Epithelial cell of prostate (primary cell): ENCODE data around the gene CD46.
"Not testable (repeated sequence)": the region's sequence is repeated elsewhere in the genome, so short reads cannot be mapped to it uniquely, and the experiment has no call there.

Experiments used
- DNase-seq: peaks from one replicate; pipeline ENCODE4 v3.0.0-alpha.2; 2011; ENCODE audit warnings: low read depth, low spot score
- H3K27ac ChIP-seq: fragments of 450-650 bp; 2 replicates; pipeline ENCODE4 v1.5.1; 2017; ENCODE audit warnings: mild to moderate bottlenecking

The CD46 gene

DNA sequence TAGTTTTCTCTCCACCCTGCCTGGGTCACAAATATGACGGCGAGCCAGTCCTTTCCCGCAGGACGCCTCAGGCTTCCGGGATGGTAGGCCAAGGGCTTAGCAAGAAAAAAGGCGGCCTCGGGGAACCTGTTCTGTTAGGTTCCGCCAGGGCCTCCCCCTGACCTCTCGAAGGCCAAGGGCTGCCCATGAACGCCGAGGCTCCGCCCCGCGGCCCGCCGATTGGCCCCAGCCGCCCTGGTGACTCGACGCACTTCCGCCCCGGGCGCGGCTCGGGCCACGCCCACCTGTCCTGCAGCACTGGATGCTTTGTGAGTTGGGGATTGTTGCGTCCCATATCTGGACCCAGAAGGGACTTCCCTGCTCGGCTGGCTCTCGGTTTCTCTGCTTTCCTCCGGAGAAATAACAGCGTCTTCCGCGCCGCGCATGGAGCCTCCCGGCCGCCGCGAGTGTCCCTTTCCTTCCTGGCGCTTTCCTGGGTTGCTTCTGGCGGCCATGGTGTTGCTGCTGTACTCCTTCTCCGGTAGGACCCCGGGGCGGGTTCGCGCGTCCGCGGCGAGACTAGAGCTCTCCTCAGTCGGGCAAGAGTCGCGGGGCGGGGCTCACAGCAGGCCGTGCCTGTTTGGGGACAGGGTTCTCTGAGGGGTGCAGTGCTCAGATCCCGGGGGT, at the start of gene CD46:
Gene CD46 (plus strand): TSS at position 265 of the 666 bp plus-strand sequence. CDS start 159 bp downstream, at position 424.
- peak; percentile 89 for DNase-seq
- H3K27ac ChIP-seq, result peak within 1 kb of the TSS; percentile 91

DNA sequence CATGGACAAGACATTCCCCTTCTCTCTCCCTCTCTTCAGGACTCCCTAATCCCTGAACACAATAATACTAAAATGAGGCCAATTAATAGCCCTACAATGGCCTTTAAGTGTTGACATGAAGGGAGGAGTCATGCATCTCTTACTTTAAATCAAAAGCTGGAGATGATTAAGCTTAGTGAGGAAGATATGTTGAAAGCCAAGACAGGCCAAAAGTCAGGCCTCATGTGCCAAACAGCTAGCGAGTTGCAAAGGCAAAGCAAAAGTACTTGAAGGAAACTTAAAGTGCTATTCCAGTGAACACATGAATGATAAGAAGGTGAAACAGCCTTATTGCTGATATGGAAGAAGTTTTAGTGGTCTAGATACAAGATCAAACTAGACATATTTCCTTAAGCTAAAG, 49.5 kb upstream of the CD46 start:
- no peak overlapping the region for H3K27ac ChIP-seq
- DNase-seq, result no peak

DNA sequence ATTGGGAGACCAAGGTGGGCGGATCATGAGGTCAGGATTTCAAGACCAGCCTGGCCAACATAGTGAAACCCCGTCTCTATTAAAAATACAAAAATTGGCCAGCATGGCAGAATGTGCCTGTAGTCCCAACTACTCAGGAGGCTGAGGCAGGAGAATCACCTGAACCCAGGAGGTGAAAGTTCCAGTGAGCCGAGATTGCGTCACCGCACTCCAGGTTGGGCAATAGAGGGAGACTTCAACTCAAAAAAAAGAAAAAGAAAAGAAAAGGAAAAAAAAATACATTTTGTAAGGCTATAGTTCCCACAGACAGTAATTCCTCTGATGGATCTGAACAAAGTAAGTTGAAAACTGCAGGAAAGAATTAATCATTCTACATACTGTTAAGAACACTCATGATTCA, 48.1 kb upstream of the CD46 start:
- no peak for DNase-seq
- H3K27ac ChIP-seq, result no peak overlapping the region

DNA sequence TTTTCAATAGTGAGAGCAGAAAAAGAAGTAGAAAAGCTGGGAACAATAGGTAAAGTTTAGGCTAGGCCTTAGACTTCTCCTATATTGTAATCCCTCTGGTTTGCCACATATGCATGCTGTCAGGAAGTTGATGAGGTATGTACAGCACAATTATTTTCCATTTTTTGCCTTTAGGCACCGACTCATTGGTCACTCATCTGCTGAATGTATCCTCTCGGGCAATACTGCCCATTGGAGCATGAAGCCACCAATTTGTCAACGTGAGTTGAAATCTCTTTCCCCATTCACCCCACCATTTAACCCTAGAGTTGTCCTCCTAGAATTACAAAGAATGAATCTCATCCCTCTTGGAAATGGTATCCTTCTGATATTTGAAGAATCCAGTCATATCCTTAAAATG, 43.9 kb upstream of the CD46 start:
- peak overlapping the region; percentile 51 for H3K27ac ChIP-seq
- not testable (repeated sequence) for DNase-seq

DNA sequence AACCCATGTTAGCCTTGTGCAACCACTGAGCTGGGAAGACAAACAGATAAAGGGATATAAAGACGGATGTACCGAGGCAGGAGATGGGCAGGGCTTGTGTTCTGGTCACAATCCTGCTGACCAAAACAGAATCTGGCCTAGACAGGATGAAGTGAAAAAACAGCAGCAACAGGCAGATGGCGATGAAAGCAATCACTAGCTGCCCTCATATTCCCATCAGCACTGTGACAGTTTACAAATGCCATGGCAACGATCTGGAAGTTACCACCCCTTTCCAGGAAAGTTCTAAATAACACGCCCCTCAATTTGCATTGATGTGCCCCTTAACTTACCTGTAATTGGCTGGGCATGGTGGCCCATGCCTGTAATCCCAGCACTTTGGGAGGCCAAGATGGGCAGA, 40.6 kb upstream of the CD46 start:
- no peak for DNase-seq
- H3K27ac ChIP-seq, result no peak overlapping the region

DNA sequence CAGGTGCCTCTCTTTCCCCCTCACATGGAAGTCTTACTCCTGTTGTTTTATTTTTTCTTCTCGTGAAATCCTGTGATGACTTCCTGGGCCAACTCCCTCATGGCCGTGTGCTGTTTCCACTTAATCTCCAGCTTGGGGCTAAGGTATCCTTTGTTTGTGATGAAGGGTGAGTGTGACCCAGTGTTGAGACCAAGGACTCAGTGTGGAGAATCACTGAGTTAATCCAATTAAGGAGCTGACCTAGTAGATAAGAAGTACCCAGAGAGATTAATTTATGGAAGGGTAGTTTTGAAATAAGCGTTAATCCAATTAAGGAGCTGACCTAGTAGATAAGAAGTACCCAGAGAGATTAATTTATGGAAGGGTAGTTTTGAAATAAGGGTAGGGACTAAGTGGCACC, 39.2 kb upstream of the CD46 start:
- not testable (repeated sequence) for H3K27ac ChIP-seq, DNase-seq

DNA sequence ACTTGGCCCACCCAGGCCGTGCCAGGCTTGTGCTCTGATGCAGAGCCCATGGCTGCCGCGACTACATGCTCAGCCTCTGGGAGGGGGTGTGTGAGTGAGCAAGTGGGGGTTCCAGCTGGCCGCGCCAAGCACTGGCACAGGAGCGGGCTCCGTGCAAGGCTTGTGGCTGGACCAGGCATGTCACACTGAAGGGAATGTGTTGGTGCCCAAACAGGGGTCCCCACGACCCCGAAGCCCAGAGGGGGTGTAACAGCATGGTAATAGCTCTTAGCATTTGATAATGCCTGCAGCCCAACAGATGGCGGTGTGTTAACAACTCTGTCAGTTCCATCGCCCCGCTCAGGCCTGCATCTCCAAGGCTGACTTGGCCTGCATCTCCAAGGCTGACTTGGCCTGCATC, 38.3 kb upstream of the CD46 start:
- no peak overlapping the region for H3K27ac ChIP-seq
- no peak for DNase-seq

DNA sequence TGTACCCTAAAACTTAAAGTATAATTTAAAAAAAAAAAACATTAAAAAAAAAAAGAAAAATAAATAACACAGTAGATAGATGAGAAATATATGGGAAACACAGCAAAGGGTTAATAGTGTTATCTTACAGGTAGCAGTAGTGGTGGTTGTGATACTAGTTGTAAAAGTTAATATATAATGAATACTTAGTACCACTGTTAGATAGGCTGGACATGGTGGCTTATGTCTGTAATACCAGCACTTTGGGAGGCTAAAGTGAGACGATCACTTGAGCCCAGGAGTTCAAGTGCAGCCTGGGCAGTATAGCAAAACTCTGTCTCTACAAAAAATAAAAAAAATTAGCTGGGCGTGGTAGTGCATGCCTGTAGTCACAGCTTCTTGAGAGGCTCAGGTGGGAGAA, 32.6 kb upstream of the CD46 start:
- H3K27ac ChIP-seq, result no peak overlapping the region
- no peak for DNase-seq

DNA sequence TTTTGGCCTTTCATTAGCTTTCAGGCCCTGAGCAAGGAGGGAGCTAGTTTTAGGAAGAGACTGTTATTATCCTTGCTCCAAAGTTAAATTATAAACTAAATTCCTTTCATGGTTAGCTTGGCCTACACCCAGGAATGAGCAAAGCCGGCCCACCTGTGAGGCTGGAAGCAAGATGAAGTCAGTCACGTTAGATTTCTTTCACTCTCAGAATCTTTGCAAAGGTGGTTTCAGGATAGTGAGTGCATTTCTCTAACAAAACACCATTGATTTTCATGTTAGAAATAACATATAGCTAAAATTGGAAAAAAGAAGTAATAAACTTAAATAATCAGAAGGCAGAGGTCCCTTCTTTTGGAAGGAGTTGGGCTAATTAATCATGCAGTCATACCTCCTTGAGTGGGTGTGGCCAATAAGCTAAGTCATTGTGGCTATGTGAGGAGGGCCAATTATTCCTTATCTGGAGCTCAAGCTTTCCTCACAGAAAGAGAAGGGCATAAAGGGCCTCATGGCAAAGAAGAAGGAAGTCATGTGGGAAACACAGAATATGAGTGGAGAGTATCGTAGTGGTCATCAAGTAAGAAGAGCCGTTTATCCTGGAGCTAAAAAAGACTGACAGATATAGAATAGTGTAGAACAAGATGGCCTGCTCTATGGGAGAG, 23.5 kb upstream of the CD46 start:
- H3K27ac ChIP-seq, DNase-seq: not testable (repeated sequence)

DNA sequence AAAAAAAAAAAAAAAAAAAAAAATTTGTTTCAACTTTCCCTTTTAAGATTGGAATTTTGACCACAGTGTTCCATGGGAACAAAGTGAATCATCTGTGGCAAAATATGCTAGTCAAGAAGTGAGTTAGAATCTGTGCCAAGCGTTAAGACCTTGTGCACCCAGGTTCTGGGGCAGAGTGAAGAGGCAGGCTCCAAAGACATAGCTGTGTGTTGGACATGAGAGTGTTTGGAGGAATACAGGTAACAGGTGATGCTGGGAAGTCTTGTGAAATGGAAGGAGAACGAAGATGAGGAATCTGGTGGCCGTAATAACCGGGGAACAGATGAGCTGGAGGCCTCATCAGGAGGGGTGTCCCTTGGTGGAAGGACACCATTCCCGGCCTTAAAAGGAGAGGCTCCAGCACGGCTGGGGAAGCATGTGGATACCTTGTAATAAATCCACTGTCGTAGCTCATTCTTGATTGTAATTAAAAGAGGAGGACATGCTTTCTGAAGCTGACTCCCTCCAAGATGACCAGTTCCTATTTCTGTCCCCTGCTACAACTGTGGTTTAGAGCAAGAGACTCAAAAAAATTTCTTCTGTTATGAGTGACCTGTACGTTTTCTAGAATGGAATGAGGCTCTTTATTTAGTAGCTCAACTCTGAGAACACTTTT, 14.2 kb upstream of the CD46 start:
- not testable (repeated sequence) for DNase-seq, H3K27ac ChIP-seq

DNA sequence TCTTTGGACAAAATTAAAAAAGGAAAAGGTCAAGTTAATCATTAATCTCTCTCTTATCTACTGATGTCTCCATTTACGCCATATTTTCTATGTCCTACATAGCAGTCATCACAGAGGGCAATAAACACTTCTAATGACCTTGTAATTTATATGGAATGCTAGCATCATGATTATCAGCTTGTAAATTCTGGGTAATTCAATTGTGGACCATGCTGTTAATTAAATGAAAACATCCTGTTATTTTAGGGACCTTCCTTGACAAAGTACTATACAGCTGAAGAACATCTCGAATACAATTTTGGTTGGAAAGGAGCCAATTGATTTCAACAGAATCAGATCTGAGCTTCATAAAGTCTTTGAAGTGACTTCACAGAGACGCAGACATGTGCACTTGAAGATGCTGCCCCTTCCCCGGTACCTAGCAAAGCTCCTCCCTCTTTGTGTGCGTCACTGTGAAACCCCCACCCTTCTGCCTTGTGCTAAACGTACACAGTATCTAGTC, 13.6 kb upstream of the CD46 start:
- DNase-seq, H3K27ac ChIP-seq: not testable (repeated sequence)

DNA sequence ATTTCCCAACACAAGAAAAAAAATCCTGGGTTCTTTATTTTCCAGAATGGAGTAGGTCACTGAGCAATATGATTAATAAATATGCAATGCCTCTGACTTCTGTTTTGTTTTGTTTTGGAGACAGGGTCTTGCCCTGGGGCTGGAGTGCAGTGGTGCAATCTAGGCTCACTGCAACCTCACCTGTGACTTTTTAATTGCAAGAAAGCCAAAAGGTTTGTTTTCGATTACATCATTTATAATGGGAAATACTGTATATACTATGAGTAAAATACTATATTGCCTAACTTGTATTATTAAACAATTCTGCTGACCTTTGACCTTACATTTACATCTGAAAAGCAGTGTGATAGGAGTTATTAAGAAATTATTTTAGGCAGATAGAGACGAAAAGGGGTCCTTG, 11.6 kb upstream of the CD46 start:
- no peak overlapping the region for H3K27ac ChIP-seq

DNA sequence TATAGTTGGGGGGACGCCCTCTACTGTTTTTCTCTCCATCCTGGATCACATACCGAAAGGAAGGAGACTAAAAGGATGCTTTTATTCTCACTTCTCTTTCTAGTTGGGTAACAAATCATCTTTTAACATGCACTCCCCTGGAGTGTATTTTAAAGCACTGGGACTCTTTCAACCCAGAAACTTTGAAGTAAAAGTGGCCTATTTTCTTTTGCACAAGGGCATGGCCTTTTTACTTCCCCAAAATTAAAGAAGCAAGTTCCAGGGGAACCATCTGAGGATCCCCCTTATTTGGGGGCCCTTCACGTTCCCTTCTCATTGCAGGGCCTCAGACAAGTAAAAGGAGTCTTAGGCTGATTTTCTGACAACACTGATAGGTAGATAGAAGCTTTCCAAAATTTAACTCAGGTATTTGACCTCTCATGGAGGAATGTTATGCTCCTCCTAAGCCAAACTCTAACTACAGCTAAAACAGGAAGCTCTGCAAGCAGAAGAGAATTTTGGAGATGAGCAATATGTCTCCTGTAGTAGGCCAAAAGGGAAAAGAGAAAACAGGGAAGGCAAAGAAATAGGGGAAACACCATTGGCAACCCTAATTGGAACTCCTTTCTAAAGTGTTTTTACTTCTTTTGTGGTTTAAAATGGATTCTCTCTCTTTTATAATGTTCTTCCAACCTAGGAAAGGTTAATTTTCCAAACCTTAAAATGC, 8.9 kb upstream of the CD46 start:
- no peak overlapping the region for H3K27ac ChIP-seq
- no peak for DNase-seq

More for the DNA sequence above, 11.6 kb upstream of the CD46 start:
- DNase-seq, result no peak

DNA sequence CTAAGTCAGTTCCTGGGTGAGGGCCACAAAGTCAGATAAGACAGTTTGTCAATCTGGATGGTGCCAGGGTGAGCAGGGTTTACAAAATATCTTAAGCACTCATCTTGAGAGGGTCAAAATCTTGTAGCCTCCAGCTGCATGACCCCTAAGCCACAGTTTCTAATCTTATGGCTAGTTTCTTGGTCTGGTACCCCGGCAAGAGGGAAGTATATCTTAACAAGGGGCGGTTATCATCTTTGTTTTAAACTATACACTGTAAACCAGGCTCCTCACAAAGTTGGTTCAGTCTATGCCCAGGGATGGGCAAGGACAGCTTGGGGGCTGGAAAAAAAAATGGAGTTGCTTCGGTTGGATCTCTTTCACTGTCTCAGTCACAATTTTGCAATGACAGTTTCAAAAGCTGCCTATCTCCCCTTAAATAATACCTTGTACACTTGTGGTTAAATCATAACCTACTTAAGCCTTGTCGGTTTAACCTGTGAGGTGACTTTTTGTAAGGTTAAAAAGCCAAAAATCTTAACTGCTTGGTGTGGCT, 7.8 kb upstream of the CD46 start:
- DNase-seq, result no peak
- no peak overlapping the region for H3K27ac ChIP-seq

DNA sequence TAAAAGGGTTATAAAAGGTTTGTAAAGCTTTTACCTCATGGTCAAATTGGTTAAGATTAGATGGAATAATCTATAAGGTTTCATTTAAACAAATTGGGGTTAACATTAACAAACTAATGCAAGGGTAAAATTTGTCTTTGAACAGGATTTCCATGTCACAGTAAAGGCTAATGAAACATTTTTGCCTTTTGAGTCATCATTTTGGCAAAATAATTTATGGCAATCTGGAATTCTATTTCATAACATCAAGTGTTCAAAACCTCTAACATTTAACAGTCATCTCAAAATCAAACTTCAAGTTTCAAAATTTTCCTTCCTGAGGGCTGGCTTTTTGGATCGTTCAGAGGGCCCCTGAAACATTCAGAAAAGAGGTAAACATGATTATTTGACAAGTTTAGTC, 6.6 kb upstream of the CD46 start:
- no peak overlapping the region for H3K27ac ChIP-seq
- DNase-seq, result no peak

DNA sequence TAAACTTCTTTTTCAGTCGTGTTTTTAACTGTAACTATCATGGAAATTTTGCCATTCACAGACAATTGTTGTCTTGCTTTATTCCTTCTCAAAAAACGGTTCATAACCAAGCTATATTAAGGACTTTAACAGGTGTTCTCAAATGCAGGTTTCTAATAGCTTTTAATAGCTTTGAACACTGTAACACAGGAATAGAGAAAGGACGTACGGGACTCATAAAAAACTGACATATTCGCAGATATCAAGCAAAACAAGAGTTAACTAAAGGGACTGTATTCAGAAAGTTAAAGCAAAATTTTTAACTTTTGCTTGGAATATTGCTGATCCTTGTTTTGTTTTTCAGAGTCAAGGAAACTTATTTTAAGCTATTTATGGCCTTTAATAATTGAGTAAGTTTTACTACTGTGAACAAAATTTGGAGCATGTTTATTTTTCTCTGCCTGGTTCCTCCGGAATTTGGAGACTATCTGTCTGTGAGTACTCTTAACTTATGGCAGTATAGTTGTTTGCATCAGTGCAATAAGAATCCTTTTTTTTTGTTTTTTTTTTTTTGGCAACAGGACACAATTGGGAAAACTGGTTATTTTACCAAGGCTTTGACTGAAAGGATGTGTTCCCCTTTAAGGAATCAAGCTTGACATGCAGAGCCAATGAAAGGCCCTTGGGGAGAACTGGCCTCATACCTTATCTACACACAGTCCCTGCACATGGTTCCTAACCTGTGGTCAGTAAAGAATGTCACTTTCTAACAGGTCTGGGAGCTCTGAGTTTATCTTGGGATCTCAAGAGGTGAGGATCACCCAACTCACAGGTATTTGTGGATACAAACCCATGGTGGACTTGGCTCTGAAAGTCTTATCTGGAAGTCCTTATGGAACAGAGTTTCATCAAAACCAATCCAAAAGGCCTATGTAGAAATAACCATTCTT, 5.8 kb upstream of the CD46 start:
- no peak overlapping the region for H3K27ac ChIP-seq
- no peak for DNase-seq

DNA sequence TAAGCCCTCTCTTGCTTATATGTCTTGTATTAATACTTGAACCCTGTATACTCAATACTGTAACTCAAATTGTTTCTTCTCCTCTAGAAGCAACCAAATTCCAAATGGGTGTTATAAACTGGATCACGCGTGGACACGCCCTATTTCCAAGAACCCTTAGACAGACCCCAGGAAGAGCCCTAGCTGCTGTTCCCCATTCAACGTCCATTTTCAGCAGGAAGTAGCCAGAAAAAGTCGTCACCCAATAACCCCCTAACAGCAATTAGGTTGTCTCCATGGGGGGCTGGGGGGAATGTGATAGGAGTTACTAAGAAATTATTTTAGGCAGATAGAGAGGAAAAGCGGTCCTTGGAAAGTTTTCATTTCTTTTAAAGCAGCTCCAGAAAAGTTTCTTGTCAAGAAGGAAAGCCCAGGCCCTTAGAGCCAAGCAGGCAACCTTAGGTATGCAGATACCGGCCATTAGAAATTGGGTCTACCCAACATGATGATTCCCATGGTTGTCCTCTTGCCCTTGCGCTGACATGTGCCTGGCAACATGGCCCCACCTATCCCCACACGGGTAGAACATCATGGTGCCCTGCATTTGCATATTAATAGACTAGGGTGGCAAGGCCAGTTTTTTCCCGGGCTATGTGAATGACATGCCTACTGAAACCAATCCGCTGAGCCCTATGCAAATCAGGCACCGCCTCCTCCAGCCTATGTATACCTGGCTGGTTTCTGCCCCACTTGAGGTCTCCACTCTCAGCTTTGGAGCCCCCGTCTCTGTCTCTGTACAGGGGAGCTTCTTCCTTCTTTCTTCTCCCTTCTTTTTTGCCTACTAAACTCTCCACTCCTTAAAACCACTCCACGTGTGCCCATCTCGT, 4.0 kb upstream of the CD46 start:
- no peak overlapping the region for H3K27ac ChIP-seq

DNA sequence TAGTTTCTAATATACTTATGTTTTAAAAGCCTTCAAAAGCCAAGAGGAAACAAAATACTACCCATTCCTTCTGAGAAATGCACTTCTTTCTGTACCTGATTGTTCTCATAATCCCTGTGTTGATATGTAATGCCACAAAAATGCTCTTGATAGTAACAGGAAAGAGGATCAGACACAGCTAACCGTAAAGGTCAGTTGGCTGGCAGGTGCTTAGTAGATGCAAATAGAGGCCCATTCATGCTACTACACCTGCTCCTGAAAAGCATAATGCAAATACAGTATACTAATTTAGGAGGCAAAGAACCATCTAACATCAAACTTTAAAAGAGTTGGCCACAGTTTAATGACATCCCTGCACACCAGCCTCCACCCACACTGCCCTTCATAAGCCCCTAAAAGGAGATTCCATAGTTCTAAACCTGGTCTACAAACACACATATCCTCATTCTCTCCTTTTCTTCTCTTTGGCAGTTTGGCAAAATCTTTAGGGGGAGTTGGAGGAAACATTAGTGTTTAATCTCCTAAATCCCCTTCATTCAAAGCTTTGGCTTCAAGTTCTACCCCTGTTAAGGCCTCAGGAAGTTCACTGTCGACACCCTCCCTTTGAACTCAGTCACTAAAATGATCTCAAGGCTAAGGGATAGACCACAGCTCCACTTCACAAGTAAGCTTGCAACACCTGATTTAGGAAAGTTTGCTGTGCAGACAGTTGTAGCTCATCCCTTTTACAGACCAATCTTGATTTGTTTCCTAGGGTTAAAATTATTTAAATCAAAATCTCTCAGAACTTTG, 2.9 kb upstream of the CD46 start:
- no peak overlapping the region for H3K27ac ChIP-seq
- DNase-seq, result no peak

More for the DNA sequence above, 4.0 kb upstream of the CD46 start:
- DNase-seq, result no peak
